Measurements from ENCODE around the gene ADAM30.

Gene ADAM30

DNA sequence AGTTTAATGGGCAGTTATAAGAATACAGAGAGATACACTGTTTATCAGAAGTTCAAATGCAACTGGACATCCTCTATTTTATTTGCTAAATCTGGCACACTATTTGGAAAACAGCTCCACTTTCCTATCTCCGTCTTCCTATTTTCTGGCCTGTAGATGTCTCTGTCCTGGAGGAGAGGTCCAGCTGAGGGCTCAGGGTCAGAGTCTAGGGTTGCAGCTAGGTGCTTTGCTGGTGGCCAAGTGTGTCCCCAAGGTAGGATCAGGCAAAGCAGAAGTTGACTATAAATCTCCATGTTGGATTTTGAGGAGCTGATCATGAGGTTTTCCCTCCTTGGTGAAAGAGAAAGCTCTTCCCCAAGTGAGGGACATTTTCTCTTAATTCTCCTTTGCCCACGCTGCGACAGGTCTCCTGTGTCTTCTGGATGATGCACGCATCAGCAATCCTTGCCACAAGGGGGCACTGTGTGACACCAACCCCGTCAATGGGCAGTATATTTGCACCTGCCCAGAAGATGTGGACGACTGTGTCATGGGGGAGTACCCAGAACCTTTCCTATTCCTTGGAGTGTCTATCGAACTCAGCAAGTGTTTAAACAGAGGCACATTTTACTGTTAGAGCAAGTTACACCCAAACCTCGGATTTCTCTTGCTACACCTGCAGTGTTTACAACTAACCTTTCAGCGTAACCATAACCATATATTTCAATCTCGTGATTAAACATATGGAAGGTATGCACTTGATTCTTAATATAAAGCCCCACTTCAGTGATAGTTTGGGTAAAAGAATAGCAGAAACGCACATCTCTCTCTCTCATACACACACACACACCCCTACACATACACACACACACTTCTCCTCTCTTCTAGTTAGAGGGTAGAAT, 10.2 kb downstream of the ADAM30 start:
- Histone ChIP-seq H3K36me3 (ENCODE audit: insufficient read depth, low read length) (no peaks in the 10 kb centered on the region; the same call in 1 of the 2 replicates), H3K4me2 (ENCODE audit: low read length) (no peak overlapping the region), H3K27me3 (ENCODE audit: insufficient read depth, low read length) (no peaks in the 10 kb centered on the region), H3K9ac (ENCODE audit: low read length) (no peak overlapping the region), H3K27ac (ENCODE audit: low read depth, low read length, poor library complexity, severe bottlenecking) (no peak overlapping the region), H3F3A (ENCODE audit: insufficient read depth, low read length) (no peaks in the 10 kb centered on the region), H3K4me3 (ENCODE audit: low read depth, low read length, poor library complexity, severe bottlenecking) (no peak overlapping the region), H3K4me1 (ENCODE audit: insufficient read depth, low read length, severe bottlenecking) (no peaks in the 10 kb centered on the region), H3K9me2 (ENCODE audit: low read depth, low read length) (no peaks in the 10 kb centered on the region), H2AFZ (ENCODE audit: low read length) (no peak overlapping the region), H3K9me3 (ENCODE audit: low read length) (peaks cover 10% of the 10 kb centered on the region), H3K79me2 (ENCODE audit: insufficient read depth, low read length) (no peaks in the 10 kb centered on the region), H4K20me1 (ENCODE audit: insufficient read depth, low read length) (no peaks in the 10 kb centered on the region)
- TF ChIP-seq EZH2 (IDR thresholded peaks at IDR 0.05; ENCODE audit: borderline replicate concordance, low read length) = no peak
- peak; percentile 90 for TF ChIP-seq CTCF (IDR thresholded peaks at IDR 0.05; ENCODE audit: low read length)

- no peaks in the 10 kb centered on the region; the same call in 1 of the 2 replicates for H3K36me3 ChIP-seq (ENCODE audit: insufficient read depth, low read length)
- no peaks in the 10 kb centered on the region for H3K79me2 ChIP-seq (ENCODE audit: insufficient read depth, low read length)
- H2AFZ ChIP-seq (ENCODE audit: low read length) = no peak overlapping the region
- TF ChIP-seq CTCF (IDR thresholded peaks at IDR 0.05; ENCODE audit: low read length) (no peak), EZH2 (IDR thresholded peaks at IDR 0.05; ENCODE audit: borderline replicate concordance, low read length) (no peak)
- no peaks in the 10 kb centered on the region for H3K4me1 ChIP-seq (ENCODE audit: insufficient read depth, low read length, severe bottlenecking)
- H3K9ac ChIP-seq (ENCODE audit: low read length) = no peak overlapping the region
- H3K9me2 ChIP-seq (ENCODE audit: low read depth, low read length) = no peaks in the 10 kb centered on the region
- H3K4me2 ChIP-seq (ENCODE audit: low read length) = no peak overlapping the region
- H3K9me3 ChIP-seq (ENCODE audit: low read length) = peaks cover 10% of the 10 kb centered on the region
- H3F3A ChIP-seq (ENCODE audit: insufficient read depth, low read length) = no peaks in the 10 kb centered on the region
- no peak overlapping the region for H3K4me3 ChIP-seq (ENCODE audit: low read depth, low read length, poor library complexity, severe bottlenecking)
- H4K20me1 ChIP-seq (ENCODE audit: insufficient read depth, low read length) = no peaks in the 10 kb centered on the region
- H3K27me3 ChIP-seq (ENCODE audit: insufficient read depth, low read length) = no peaks in the 10 kb centered on the region
- H3K27ac ChIP-seq (ENCODE audit: low read depth, low read length, poor library complexity, severe bottlenecking) = no peak overlapping the region
Measured at GRCh38 chr1:119884711-119885110, 11.6 kb downstream of the ADAM30 start.

- Histone ChIP-seq H3K36me3 (ENCODE audit: insufficient read depth, low read length) (no peaks in the 10 kb centered on the region; the same call in 1 of the 2 replicates), H3K9me2 (ENCODE audit: low read depth, low read length) (no peaks in the 10 kb centered on the region), H3K9me3 (ENCODE audit: low read length) (peaks cover 8% of the 10 kb centered on the region), H3K27me3 (ENCODE audit: insufficient read depth, low read length) (no peaks in the 10 kb centered on the region), H3F3A (ENCODE audit: insufficient read depth, low read length) (no peaks in the 10 kb centered on the region), H3K4me1 (ENCODE audit: insufficient read depth, low read length, severe bottlenecking) (no peaks in the 10 kb centered on the region), H3K79me2 (ENCODE audit: insufficient read depth, low read length) (no peaks in the 10 kb centered on the region), H4K20me1 (ENCODE audit: insufficient read depth, low read length) (no peaks in the 10 kb centered on the region), H3K4me2 (ENCODE audit: low read length) (no peak overlapping the region), H3K9ac (ENCODE audit: low read length) (no peak overlapping the region), H2AFZ (ENCODE audit: low read length) (no peak overlapping the region), H3K4me3 (ENCODE audit: low read depth, low read length, poor library complexity, severe bottlenecking) (no peak overlapping the region), H3K27ac (ENCODE audit: low read depth, low read length, poor library complexity, severe bottlenecking) (no peak overlapping the region)
- TF ChIP-seq CTCF (IDR thresholded peaks at IDR 0.05; ENCODE audit: low read length) = no peak
- TF ChIP-seq EZH2 (IDR thresholded peaks at IDR 0.05; ENCODE audit: borderline replicate concordance, low read length) = no peak
Measured at GRCh38 chr1:119883826-119884225, 12.5 kb downstream of the ADAM30 start.
